Left ventricle myocardium superior (tissue), 1 donor: ENCODE measurements around the gene RDX. TPM values are rescaled to one million over a fixed set of nuclear protein-coding genes. Genes with fewer than 3 reads are reported as not detected.

Experiments
- ATAC-seq: fragments of 200-7000 bp; cut with Tn5 transposase; one replicate; pipeline ENCODE4 v1.9.1; 2020; ENCODE audit warnings: mild to moderate bottlenecking, moderate library complexity
- DNase-seq: peaks from one replicate; pipeline ENCODE4 v3.0.0-alpha.2; 2020
- intact Hi-C: fragments of 100-400 bp; cut with micrococcal nuclease; formaldehyde crosslinking; loops from one replicate; pipeline ENCODE4 v1.11.0; 2022
- total RNA-seq: library from RNA; stranded (reverse); fragmentation: NEBNext Ultra II Directional; extraction: Animal tissue kit (Norgen Biotek cat#: 25700); gene quantifications from one replicate; pipeline ENCODE4 v1.2.1, GENCODE V29; 2021
- donor health status: DM: no; HTN: yes; CAD: no; lungs with severe emphysema.

RDX gene
- total RNA-seq, 1 donor from 2014 or later = 117 TPM

DNA sequence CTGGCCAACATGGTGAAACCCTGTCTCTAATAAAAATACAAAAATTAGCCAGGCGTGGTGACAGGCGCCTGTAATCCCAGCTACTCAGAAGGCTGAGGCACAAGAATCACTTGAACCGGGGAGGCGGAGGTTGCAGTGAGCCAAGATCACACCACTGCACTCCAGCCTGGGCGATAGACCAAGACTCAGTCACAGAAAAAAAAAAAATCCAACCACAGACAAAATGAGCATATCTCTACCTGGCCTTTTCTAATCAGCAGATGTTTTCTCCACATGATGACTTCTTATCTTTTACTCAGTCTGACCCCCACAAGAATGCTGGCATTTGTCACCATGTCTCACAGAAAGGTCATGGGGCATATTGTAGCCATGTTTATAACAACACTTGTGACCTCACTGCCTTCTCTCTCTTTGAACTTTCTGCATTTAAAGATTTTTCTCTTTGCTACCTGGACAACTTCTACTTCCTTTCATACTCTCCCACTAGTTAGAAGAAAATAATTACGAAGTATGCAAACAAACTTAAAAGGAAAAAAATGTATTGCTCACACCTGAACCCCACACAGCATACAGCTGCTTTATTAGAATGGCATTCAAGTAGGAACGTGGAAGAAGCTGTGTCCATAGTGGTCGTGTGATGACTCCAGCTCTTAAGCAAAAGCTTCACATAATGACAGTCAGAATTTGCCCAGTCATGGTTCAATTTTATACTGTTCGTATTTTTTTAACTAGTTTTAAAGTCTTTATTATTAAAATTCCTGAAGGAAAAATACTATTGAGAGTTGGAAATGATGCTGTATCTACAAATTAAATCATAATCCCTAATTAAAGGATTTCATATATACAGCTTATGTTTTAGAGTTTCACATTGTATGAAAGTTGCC lies 137.9 kb downstream of the RDX start:
- ATAC-seq = no peak
- DNase-seq = no peak
- intact Hi-C loops = no loop called here

DNA sequence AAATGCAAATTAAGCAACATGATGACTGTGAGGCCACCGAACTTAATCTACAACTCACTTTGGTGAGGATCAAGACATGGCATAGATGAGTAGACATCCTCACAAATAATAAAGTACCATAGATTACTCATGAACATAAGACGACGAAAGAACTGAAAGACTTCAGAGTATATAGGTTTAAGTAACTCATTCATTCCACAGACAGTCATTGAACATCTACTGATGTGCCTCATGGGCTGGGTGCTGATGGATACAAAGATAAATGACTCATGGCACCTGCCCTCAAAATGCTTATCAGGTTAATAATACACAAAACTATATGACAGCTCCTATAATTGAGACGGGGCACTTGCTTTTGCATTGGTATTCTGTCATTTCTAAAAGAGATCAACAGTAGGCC lies 139.9 kb downstream of the RDX start:
- DNase-seq (no peak), ATAC-seq (no peak)
- intact Hi-C loops = no loop called here

DNA sequence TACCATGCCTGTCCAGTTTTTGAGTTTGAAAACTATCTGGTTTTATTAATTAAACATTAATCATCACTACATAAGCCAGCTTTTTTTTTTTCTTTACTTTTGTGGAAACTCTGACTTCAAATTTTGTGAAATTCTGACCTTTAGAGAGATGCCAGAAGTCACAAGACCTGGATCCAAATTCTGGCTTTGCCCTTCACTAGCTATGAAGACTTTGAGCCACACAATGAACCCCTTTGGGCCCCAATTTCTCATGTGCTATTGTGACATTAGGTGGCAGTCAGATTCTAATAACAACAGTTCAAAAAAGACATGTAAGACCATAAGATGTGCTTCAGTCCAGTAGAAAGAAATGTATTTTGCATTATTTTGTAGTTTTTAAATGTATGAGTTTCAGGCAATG lies 142.9 kb downstream of the RDX start:
- ATAC-seq (no peak), DNase-seq (no peak)
- intact Hi-C loops = no loop called here

DNA sequence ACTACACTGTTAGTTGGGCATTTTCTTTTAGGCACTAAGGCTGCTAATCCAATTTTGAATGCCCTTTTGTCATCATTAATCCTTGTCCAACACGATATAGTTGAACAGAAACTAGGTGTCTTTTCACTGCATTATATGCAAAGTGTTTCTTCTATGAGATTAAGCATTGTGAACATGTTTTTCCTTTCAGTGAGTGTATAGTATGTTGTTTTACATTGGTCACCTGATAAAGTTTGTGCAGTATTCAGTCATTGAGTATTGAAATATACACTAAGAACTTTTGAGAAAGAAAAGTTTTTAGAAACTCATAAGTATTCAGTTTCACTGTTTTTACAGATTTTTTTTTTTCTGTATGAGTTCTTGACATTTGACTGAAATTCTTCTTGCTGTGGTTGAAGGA lies 144.2 kb downstream of the RDX start:
- no peak for ATAC-seq
- no peak for DNase-seq
- intact Hi-C loops = no loop called here

DNA sequence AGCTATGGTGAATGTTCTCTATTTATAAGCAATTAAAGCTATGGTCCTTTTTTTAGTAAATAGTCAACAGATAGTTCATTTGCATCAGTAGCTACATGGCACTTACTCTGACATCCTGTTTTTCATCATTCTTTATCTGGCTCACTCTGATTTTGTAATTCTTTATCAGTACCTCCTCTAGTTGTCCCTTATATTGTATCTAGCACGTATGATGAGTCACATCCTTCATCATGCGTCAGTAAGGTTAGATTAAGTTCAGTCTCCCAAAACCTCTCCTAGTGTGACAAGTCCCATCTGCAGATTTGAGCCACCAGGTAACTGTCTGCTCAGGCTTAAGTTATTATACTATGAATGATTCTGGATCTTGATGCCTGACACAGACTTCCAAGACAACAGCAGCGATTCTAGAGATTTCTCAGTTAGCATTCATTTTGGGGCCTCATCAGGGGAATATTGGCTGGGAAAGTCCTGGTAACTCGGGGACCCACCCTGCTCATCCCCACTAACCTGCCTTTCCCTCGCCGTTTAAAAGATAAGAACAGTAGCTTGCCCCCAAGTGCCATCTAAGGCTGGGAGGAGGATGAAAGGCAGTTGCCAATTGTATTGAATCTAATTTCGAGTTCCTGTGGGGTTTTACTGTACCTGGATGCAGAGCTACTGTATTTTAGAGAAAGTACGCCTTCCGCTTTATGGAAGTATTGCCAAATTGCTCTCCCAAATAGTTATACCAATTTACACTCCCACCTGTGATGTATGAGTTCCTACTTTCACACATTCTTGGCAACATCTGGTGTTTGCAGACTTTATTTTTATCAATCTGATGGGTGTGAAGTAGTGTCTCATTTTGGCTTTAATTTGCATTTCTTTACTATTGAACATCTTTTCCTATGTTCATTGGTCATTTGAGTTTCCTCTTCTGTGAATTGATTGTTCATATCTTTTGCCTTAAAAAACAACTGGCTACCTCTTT lies 147.4 kb downstream of the RDX start:
- ATAC-seq (peak; percentile 70), DNase-seq (no peak)
- intact Hi-C loops = no loop called here

DNA sequence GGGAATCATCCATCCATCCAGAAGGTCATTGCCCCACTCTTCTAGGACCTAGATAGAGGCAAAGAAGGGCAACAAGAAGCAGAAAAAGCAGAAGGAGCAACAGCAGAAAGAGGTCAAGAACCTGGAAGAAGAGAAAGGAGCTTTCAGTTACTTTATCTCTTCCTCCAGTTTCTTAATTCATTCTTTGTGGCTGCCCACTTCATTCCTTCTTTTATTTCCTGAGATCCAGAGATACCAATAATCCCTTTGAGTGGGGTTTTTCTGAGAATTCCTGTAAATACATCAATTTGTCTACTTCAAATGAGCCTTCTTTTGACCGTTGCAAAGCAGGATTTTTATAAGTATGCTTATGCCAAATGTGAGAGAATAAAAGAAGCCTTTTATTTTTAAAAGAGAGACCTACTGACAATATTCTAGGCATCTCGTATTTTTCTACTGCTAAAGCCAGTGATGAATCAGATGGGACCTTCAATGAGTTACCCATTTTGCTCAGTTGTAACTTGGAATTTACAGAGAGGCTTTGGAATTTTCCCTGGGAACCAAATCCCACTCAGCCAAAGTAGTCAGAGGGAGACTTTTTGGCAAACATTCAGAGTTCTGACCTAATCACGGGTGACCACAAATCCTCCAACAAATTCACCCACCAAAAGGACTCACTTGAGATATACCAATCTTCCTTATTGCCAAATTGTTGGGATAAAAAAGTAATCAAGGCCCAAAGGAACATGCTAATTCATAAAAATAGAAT lies 148.3 kb downstream of the RDX start:
- peak; percentile 53 for ATAC-seq
- DNase-seq = no peak
- intact Hi-C loops = no loop called here

DNA sequence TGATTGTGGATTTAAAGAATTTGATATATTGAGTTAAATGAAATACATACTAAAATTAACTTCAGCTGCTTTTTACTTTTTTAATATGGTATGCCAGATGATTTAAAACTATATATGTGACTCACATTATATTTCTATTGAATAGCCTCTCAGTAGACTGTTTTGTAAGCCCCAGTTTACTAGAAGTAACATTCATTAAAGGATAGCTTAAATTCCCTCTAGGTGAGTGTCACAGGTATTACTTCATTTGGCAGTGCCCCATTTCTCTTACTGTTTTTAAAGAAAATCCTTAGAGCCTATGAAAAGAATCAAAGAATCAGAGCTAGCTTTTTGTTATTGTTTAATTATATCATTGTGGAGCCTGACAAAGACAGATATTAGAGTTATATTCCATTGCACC lies 154.6 kb downstream of the RDX start:
- intact Hi-C loops = no loop called here
- DNase-seq = no peak
- no peak for ATAC-seq

DNA sequence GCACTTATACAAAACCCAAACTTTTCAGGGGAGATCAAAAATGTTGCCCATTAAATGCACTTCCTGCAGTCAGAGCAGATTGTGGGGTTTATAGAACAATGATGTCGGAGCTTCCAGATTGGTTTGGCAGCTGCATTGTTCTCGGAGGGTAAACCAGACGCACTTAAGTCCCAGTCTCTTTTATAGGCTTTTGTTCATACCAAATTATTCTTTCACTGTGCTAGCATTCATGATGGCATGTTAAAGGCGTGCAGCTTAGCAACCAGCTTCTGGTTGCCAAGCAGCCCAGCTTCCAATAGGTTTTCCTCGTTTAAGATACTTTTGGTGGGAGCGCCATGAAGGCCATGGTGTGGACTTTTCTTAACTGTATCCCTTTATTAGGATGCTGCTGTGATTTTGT lies 162.3 kb downstream of the RDX start:
- intact Hi-C loops = no loop called here
- DNase-seq (no peak), ATAC-seq (no peak)

DNA sequence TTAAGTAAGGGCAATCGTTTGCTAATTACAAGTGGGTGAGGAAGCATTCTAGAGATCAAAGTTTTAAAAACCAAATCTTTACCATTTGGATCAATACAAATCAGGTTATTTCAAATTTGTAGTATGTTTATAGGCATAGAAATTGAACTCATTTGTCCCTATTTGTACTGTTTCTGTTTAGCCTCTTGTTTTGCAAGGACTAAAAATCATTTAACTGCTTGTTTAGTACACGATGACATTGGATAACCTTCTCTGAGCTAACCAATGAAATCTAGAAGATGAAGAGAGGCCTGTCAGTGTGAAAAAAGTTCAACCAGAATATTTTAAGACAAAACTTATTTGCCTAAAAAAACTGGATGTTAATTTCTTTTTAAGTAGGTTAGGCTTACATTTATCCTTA lies 163.3 kb downstream of the RDX start:
- intact Hi-C loops = no loop called here
- DNase-seq = no peak
- ATAC-seq = no peak

DNA sequence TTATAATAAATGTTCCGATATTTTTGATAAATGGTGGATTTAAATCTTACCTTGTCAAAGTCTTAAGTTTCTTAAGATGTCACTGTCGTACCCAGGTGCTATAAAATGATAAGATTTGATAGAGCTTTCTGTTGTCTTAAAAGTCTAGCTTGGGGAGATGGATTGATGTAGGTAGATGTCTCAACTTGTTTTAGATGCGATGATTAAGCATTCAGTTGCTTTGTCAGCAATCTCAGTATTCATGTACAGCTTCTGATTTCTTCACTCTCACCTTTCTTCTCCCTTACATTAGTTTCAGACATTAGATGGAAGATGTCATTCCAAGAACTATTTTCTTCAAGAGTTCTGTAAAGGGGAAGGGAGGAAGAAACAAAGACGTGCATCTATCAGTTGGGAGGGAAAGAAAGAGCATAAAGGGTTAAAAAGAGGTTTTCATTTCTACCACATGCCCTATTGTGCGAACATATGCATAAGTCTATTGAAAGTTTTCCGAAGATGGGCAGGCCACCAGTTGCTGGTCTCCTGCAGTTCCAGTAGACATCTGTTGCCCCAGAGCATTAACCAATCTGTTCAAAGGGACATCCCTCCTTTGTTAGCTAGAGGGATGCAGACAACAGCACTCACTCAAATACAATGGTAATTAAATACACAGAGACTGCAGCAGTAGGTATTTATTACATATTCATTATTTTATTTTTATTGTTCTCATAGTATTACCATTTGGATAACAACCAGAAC lies 164.9 kb downstream of the RDX start:
- intact Hi-C loops = no loop called here
- ATAC-seq (no peak), DNase-seq (no peak)

DNA sequence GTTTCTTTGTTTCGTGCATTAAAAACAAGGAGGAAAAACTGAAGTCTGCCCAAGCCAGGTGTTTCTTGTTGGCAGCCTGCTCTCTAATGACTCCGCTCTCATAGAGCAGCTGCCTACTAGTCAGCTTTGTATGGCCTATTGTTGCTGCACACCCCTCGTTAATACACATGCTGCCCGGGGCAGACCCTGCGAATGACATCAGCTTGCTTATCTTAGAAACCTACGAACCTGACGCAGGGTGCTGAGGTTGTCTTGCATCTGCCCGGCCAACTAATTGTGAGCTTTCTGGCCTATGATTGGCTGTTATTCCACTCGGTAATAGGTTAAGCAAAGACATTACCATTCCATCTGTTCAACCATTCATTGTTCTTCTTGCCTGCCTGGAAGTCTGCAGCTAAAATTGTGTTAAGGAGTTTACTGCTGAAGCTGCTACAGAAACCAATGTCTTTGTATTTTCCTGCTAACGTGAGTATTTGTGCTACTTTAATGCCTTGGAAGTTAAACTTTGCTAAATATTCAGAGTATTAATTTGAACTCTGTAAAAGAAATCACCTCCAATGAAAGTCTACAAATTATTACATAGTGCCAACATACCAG lies 165.7 kb downstream of the RDX start:
- DNase-seq (no peak), ATAC-seq (peak; percentile 47)
- intact Hi-C loops = no loop called here

DNA sequence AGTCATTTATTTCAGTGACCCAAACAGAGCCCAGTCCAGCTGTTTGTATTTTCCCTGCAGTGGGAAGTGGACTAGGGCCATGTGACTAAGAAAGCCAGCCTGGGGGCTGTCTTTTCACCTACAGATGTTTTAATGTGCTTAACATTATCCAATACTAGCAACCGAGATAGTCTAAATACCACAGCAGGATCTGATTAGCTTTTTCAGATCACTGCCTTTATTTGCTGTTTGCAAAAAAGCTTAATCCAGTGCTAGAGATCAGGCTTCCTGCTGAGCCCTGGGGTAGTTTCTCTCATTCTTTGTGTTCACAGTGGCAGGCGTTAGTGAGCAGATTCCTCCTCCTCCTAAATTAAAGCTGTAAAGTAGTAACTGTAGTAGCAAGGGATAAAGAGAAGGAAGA lies 168.3 kb downstream of the RDX start:
- DNase-seq (no peak), ATAC-seq (peak; percentile 29)

DNA sequence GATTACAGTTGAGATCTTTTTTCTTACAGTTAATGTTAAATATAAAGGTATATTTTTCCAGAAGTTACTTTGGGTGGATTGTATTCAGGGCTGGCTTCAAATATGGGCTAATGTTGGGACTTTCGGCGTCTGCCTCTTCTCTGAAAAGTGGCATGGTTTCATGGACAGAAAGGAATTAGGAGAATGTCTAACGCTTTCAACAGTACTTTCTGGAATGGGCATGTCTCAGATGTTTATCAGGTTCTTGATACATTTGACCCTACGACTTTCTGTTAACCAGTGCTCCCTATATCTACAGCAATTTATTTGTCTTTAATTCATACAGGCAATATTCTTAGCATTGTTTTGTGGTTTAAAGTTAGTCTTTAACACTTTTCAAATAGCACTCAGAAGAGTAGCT lies 169.5 kb downstream of the RDX start:
- DNase-seq (no peak), ATAC-seq (no peak)
- intact Hi-C loops = no loop called here

More for the DNA sequence above, 168.3 kb downstream of the RDX start:
- intact Hi-C loops = no loop called here

DNA sequence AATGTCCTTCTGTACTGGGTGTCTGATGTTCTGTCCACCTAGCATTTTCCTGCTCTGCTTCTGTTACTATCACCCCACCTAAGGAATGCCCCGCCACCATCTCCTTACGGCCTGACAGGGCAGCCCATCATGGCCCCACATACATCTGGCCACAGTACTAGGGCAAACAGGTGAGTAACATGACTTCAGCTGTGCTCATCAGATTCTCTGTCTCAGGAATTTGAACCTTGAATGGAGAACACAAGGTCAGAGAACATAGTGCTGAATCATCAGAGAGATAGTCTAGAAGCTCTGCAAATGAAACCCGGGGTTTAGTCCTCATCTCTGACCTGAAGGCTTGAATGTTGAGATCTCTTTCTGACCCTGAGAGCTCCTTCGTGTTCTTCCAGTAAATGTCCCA lies 170.8 kb downstream of the RDX start:
- ATAC-seq = no peak
- intact Hi-C loops = no loop called here
- no peak for DNase-seq

Other genes starting within 250 kb of the RDX start
- 18.3 TPM for gene ZC3H12C, start 203.2 kb downstream of the RDX start, total RNA-seq
- gene FDX1, start 133.3 kb upstream of the RDX start, total RNA-seq = 23.2 TPM